GM21786 (cell line): Measurements from ENCODE around the gene RNASE13.
"Not testable (repeated sequence)": the region's sequence is repeated elsewhere in the genome, so short reads cannot be mapped to it uniquely, and the experiment has no call there.

Experiments
- ATAC-seq: cut with Tn5 transposase; IDR thresholded peaks from one replicate; pipeline ENCODE4 v1.9.1; 2021; ENCODE audit not compliant: unreplicated experiment

RNASE13 gene

GRCh38 chr14:21023817-21024584, 10.6 kb downstream of the RNASE13 start:
- ATAC-seq, result no peak

- ATAC-seq, result no peak
Measured at GRCh38 chr14:21023174-21023573, 11.4 kb downstream of the RNASE13 start.

- ATAC-seq, result no peak
Measured at GRCh38 chr14:21022686-21023085, 11.9 kb downstream of the RNASE13 start.

- ATAC-seq, result no peak
Measured at GRCh38 chr14:21020977-21021545, 13.5 kb downstream of the RNASE13 start.

- no peak for ATAC-seq
Measured at GRCh38 chr14:21019366-21019765, 15.2 kb downstream of the RNASE13 start.

GRCh38 chr14:21018781-21019180, 15.8 kb downstream of the RNASE13 start:
- ATAC-seq, result no peak

GRCh38 chr14:21018286-21018685, 16.3 kb downstream of the RNASE13 start:
- ATAC-seq, result no peak

- no peak for ATAC-seq
Measured at GRCh38 chr14:21017528-21018245, 16.9 kb downstream of the RNASE13 start.

GRCh38 chr14:21016413-21017190, 18.0 kb downstream of the RNASE13 start:
- ATAC-seq, result no peak

GRCh38 chr14:21015312-21015711, 19.3 kb downstream of the RNASE13 start:
- ATAC-seq, result no peak

GRCh38 chr14:21014761-21015190, 19.8 kb downstream of the RNASE13 start:
- no peak for ATAC-seq

GRCh38 chr14:21011136-21011535, 23.5 kb downstream of the RNASE13 start:
- no peak for ATAC-seq

- not testable (repeated sequence) for ATAC-seq
Measured at GRCh38 chr14:21009721-21010120, 24.9 kb downstream of the RNASE13 start.

- no peak for ATAC-seq
Measured at GRCh38 chr14:21003788-21004346, 30.7 kb downstream of the RNASE13 start.

GRCh38 chr14:21001218-21001617, 33.4 kb downstream of the RNASE13 start:
- no peak for ATAC-seq

- no peak for ATAC-seq
Measured at GRCh38 chr14:20999591-20999990, 35.0 kb downstream of the RNASE13 start.

GRCh38 chr14:20998674-20999366, 35.8 kb downstream of the RNASE13 start, which contains the start of gene SLC39A2:
Gene SLC39A2 (plus strand): TSS chr14:20999293. CDS start chr14:20999447, 154 bp downstream.
- ATAC-seq, result no peak

GRCh38 chr14:20998139-20998538, 36.5 kb downstream of the RNASE13 start:
- no peak for ATAC-seq

GRCh38 chr14:20997564-20997963, 37.0 kb downstream of the RNASE13 start:
- no peak for ATAC-seq

GRCh38 chr14:20997115-20997514, 37.5 kb downstream of the RNASE13 start:
- no peak for ATAC-seq
